Stimulated activated CD4-positive, alpha-beta T cell treated with anti-CD3 and anti-CD28 coated beads, Interleukin-15, amount 100 ng/mL, for 24 hours (primary cell): ENCODE measurements around the gene SCYGR1.
"Not testable (repeated sequence)": the region's sequence is repeated elsewhere in the genome, so short reads cannot be mapped to it uniquely, and the experiment has no call there.

Experiments used
- DNase-seq: peaks from one replicate; pipeline ENCODE4 v3.0.0-alpha.2; 2020

Gene SCYGR1

DNA sequence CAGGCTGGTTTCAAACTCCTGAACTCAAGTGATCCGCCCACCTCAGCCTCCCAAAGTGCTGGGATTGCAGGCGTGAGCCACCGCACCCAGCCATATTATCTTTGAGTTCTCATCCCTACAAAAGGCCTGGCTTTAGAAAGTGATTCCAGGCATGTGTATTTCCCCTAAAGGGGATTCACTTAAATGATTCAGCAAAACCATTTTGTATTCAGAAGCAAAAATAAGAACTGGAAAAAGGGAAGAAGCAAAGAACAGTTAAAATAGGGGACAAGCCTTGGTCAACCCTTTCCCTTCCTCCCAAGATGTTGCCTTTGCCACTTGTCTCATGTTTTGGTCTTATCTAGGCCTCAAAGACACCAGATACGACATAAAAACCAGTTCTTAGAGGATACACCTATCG is 19.2 kb downstream of the SCYGR1 start:
- DNase-seq, result no peak

DNA sequence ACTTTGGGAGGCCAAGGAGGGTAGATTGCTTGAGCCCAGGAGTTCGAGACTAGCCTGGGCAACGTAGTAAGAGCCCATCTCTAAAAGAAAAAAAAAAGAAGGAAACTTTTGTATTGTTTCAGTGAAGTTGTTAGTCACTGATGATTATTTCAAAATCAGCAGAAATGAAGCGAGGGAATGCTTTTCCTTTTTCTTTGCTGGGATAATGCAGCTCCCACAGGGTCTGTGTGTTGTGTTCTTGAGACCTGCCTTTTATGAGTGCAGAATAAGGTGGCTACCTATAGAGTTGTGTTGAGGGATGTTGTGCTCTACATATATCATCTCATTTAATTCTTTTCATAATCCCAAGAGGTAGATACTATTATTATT is 20.3 kb downstream of the SCYGR1 start:
- DNase-seq, result no peak

GRCh38 chr2:227366769-227367426 is 20.9 kb downstream of the SCYGR1 start:
- DNase-seq, result no peak

- no peak for DNase-seq
Measured at GRCh38 chr2:227365833-227366232, 21.9 kb downstream of the SCYGR1 start.

DNA sequence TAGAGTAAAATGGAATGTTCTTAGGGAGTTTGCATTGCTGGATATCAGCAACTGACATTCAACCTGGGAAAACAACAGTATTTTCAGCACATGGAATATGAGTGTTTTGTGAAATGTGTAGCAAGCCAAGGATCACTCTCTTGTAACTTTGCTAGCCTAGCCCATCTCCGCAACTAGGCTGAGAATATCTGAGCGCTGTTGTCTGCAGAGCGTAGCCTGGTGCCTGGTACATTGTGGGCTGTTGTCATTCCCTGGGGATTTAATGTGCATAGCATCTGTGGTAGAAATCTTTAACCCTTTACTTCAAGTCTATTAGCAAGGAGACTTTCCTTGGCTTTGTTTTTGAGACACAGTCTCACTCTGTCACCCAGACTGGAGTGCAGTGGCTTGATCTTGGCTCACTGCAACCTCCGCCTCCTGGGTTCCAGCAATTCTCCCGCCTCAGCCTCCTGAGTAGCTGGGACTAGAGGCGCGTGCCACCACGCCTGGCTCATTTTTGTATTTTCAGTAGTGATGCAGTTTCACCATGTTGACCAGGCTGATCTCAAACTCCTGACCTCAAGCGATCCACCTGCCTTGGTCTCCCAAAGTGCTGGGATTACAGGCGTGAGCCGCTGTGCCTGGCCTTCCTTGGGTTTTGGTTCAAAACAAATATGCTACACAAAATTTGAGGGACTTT is 23.0 kb downstream of the SCYGR1 start:
- DNase-seq, result not testable (repeated sequence)

DNA sequence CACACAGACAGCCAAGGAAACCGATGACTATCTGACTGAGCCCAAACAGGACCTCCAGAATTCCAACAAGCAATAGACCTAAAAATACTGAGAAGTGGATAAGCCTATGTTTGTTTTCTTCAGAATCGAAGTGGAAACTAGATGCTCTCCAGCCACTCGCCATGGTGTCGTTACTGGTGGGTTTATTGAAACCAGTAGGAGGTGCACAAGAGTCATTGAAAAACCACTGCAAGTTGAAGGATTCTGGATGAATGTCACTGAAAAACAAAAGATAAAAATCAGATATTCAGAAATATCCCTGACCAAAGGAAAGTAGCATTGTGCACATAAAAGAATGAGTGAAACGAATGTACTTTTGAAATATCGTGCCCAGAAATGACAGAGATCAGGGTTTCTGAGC is 24.0 kb downstream of the SCYGR1 start:
- DNase-seq, result no peak

- DNase-seq, result no peak
Measured at GRCh38 chr2:227360351-227360750, 27.4 kb downstream of the SCYGR1 start.

DNA sequence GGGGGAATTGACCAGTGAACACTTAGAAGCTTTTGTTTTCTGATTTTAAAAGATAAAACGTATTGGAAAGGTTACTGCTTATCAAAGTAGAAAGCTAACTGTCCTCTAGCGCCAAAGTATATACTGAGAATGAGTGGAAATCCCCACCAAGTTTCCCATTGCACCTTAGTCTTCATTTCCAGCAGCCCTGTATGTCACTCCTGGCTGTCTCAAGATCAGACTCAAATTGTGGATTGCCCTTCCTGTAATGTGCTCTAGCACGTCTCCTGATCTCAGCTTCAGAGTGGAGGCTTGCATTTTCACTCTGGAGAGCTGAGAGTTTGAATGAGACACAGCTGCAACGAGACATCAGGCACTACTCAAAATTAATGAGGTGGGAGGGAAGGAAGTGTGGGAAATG is 36.1 kb downstream of the SCYGR1 start:
- DNase-seq, result no peak

GRCh38 chr2:227349989-227350612 is 37.6 kb downstream of the SCYGR1 start:
- DNase-seq, result no peak

DNA sequence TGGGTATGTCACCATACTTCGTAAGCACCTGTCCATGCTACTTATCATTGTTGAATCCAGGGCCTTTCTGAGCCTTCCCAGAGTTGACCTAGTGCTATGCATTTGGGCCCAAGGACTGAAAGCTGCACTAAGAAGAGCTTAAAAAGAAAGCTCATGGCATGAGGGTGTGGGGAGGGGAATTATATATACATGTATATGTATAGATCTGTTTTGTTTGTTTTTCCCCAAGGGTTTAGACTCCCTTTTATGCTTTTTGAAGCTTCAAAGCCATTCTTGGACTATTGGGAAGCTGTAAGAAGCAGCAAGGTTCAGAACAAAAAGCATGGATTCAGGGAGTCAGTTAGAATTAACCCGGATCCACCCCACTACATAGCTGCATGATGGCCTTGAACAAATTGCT is 39.4 kb downstream of the SCYGR1 start:
- no peak for DNase-seq

GRCh38 chr2:227347117-227347516 is 40.6 kb downstream of the SCYGR1 start:
- DNase-seq, result no peak

- DNase-seq, result no peak
Measured at GRCh38 chr2:227344231-227344630, 43.5 kb downstream of the SCYGR1 start.

DNA sequence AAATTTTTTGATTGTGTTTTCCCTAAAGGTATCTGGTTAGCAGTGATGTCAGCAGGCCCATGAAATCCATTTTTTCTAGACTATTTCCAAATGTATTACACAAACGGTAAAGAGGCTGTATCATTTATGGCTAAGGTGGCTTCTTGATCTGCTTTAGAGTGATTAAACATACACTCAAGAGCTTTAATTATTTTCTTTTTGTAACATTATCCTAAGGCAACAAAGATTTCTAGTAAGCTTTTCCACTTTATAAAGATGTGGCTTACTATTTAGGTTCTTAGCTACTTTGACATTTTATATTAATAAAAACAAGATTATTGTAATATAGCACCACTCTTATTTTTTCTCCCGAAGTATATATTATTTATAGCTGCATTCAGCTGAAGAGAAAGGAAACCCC is 46.2 kb downstream of the SCYGR1 start:
- no peak for DNase-seq

- DNase-seq, result no peak
Measured at GRCh38 chr2:227340106-227340505, 47.6 kb downstream of the SCYGR1 start.

DNA sequence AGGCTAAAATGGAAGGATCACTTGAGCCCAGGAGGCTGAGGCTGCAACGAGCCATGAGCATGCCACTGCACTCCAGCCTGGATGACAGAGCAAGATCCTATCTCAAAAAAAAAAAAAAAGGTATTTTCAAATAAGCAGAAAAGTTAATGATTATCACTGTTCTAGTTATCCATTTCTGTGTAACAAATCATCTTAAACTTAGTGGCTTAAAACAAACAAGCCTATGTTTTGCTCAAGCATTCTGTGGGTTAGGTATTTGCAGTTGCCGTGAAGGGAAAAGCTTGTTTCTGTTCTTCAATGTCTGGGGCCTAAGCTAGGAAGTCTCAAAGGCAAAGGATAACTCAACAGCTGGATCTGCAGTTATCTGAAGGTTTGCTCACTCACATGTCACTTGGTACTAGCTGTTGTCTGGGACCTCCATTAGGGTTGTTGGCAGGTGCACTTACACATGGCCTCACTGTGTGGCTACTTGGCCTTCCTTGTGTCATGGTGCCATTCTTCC is 48.6 kb downstream of the SCYGR1 start:
- DNase-seq, result no peak
